NCI-H345 treated with DMSO at 0.1 percent for 48 hours (cell line): ENCODE measurements around the gene UPK1B.
"Not testable (repeated sequence)": the region's sequence is repeated elsewhere in the genome, so short reads cannot be mapped to it uniquely, and the experiment has no call there.

Experiments used
- DNase-seq: peaks from one replicate; lab custom pipeline; 2025; ENCODE audit not compliant: unreplicated experiment; lab: John Stamatoyannopoulos, UW

Gene UPK1B

DNA sequence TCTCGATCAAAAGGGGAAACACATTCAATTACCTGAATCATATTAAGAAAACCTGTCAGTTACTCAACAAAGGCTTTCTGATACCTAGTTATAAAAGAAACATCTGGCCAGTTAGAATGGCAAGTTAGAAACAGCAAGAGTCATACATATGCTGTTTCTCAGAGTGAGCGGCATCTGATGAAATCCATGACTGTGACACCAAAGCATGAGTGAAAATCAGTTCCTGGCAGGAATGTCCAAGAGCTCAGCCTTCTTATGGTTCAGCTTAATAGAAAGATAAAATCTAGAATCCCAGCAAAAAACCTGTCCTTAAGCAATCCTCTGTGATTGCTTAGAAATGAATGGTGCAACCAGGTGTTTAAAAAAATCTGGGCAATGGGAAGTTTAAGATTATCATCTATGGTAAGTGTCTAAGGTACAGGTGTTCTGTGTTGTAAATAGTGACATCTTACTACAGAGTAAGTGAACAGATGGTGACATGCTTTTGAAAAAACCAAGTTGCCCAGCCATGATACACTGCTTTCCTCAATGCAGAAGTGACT is 48.5 kb downstream of the UPK1B start:
- DNase-seq: no peak

DNA sequence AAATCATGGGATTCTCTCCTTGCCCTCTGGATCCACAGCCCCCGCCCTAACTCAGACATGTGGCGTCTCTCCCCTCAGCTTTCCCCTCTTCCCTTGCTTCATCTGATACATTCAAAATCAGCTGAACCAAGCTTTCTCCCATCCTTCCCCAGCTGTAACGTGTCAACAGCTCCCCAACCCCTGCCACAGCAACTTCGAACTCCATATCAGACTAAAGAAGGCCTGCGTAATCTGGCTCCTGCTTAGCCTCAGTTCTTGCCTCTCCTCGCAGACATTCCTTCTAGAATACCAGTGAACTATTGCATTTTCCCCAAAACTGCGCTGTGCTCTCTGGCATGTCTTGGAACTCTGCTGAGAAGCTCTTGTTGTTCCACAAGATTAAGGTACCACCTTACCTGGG is 49.0 kb downstream of the UPK1B start:
- DNase-seq: no peak

DNA sequence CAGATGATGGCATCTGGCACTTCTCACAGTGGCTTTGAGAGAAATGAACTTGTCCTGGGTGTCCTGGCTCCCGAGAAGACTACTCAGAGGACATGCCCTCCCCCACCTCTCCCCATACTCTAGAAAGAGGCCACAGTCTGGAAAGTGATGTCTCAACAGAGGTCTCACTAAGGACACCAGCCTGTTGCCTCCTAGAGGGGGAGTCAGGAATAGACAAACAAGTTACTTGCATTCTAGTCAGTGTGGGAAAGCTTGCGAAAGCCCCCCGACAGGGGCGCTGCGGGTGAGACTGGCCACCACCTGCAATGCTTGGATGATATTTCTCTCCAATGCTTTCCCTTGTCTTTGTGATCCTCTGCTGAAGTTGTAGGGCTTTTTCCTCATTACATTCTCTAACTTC is 50.1 kb downstream of the UPK1B start:
- DNase-seq: no peak

DNA sequence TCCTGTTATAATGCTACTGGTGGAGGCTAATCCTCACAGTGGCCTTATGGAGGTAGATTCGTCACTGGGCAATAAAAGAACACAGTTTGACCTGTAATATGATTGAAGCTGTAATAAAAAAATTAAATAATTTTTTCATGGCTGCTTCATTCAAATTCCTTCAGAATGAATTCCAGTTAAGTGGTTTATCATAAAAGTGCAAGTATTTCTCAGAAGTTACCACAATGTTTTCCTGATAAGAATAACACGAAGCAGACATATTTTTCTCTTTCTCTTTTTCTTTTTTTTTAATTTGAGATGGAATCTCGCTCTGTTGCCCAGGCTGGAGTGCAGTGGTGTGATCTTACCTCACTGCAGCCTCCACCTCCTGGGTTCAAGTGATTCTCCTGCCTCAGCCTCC is 51.7 kb downstream of the UPK1B start:
- no peak for DNase-seq

DNA sequence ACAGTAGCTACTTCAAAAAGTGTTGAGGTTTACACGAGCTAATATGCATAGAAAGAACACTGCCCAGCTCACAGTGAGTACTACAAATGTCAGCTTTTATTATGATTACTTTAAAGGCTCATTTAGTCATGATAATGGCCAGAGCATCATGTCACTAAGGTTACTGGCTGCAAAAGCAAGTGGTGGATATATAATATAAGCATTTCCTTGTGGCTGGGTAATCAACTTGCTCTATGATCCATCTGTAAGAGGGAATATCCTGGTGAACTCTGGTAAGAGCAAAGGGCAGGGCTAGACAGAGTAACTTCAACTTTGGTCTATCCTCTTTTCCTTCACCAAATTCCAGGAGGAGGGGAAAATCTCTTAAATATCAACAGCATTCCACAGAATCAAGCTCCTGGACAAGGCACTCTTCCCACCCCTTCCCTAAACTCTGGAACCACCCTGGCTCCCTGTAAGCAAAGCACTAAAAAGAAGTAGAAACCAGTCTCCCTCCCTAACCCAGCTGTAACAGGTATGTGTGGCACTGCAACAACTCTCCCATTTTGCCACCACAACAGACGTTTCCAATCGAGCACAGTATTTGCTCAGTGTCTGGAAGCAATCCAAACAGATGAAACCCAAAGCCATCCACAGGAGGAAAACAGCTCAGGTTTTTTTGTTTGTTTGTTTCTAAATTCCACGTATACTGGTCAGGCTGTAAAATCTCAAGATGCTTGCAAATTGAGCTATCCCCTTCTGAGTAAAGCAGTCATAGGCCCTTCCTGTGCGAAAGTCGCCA is 53.9 kb downstream of the UPK1B start:
- DNase-seq: no peak

DNA sequence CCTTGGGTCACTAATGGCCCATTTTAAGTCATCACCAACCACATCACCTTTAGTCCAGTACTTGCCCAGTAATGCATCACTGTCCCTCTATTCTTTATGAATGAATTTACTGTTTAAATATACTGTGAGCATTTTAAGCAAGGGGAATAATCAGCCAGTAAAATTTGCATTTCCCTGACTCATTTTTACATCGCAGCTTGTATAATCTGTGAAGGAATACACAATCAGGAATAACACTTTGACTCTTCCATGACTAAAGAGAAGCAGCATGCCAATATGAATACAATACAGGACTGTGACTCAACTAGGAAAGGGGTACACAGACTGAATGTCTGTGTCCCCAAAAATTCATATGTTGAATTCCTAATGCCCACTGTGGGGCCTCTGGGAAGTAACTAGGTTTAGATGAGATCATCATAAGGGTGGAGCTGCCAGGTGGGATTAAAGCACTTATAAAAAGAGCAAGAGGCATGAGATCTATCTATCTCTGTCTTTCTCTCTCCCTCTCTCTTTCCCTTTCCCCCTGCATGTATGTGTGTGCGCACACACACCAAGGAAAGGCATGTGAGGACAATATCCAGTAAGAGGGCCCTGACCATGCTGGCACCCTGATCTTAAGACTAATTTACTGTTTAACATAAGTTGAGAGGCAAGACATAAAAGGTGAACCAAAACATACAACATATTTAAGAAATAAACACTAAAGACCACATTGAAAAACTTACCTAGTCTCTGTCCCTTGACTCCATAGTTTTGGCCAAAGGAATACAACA is 55.2 kb downstream of the UPK1B start:
- DNase-seq: no peak

DNA sequence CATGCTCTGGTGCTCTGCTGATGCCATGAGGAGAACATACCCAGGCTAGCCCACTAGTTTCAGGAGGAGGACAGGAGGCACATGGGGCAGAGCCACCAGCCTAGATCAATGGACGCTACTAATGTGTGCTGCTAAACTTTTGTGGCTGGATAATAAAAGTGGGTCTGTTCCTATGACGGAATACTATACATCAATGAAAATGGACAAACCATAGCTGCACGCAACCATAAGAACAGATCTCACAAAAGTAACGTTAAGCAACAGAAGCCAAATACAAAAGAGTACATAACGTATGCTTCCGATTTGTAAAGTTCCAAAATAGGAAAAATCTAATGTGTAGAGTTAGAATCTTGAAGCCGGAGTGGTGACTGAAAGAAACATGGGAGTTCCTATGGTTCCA is 55.8 kb downstream of the UPK1B start:
- no peak for DNase-seq

DNA sequence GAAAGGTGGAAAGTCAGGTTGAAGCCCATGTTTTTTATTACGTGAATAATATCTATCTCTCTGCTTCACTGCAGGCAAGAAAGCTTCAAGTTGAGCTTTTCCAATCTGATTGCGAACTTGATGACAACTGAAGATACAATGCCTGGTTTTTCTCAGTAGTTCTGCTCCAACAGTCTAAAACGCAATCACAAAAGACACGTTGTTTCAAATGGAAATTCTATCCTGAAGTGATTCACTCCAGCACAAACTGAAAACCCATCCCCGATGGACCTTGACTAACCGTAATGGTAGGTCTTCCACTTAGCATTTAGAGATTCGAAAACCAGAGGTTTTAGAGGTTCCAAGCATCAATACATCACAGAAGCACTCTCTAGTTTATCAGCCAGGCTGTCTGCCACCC is 56.7 kb downstream of the UPK1B start:
- no peak for DNase-seq

DNA sequence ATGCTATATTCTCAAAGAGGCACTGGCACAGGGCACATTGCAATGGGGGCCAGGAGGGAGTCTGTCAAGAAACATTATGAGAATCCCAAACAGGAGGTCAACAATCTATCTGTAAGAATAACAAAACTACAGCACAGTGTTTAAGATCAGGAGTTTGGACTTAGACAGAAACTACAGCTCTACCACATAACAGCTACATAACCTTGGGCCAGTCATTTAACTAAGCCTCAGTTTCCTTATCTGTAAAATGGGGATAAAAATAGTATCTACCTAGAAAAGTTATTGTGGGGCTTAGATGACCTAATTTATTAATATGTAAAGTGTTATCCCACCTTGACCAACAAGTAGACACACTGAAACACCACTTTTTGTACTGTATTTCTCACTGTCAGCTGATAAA is 57.3 kb downstream of the UPK1B start:
- no peak for DNase-seq

DNA sequence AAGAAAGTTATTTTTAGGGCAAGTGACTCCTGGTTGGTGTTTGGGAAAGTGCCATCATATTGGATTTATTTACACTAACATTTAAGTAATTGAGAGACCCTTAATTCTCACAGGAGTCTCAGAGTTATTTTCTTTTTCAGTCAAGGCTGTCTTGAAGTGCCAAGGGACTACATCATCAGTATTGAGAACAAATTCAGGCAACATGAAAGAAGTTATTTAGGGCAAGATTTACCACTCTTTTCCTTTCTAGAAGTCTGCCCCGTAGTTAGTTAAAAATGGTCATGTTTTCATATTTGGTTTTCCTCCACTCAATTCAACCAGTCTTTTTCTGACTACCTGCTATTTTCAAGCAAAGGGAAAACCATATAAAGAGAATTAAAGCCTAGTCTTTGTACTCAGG is 61.2 kb downstream of the UPK1B start:
- no peak for DNase-seq

DNA sequence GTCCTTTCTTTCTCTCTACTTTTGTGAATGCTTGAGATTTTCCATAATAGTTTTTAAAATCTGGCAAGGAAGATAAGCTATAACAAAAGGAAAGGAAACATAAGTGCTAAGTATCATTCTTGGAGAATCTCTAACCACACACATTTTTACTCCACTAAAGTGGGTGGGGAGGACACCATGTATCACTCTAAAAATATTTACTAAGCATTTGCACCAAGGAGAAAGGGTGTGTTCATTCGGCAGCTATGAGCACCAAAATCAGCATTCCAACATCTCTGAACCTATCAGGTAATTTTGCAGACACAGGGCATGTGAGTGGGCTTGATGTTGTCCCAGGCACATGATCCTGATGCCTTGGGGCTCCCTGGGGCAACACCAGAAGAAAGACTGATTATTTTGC is 61.8 kb downstream of the UPK1B start:
- DNase-seq: no peak

DNA sequence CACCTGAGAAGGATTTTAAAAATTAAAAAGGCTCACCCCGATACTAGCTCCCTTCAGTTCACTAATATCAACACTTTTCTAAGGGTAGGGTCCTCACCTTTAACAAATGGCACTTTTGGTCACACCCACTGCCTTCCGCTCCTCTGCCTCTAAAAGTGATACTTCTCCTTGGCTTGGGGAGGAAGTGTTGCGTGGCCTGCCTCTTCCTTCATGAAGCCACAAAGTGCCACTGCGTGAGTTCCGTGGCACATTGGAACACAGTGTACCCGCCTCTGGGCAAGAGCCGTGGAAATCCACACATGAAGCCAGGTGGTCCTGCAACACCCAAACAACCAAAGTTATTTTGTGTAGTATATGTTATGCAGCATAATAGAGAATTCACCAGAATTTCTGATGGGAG is 63.4 kb downstream of the UPK1B start:
- no peak for DNase-seq

DNA sequence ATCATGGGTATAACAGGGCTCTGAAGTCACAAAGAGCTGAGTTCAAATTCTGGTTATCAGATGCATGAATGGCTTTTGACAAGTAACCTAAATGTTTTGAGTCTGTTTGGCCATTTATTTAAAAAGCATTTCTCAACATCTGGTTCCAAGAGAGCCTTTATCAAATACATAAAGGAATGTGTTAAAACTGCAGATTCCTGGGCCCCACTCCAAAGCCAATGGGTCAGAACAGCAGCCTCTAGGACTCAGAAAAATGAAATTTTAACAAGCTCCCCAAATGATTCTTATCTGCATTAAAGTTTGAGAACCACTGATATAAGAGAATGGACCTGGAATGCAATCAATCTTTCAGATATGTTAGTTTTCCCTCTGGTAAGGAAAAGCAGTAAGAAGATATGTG is 63.9 kb downstream of the UPK1B start:
- no peak for DNase-seq

DNA sequence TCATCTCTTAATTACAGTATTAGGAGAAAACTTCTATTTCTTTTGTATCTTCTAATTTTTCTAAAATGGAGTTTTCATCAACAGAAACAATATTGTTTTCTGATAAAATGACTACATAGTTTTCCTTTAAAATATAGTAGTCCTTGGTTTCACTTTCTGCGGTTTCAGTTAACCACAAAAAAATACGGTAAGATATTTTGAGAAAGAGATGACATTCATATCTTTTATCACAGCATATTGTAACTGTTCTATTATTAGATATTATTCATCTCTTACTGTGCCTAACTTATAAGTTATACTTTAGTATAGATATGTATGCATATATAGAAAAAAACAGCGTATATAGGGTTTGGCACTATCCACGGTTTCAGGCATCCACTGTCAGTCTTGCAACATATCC is 65.0 kb downstream of the UPK1B start:
- DNase-seq: no peak

DNA sequence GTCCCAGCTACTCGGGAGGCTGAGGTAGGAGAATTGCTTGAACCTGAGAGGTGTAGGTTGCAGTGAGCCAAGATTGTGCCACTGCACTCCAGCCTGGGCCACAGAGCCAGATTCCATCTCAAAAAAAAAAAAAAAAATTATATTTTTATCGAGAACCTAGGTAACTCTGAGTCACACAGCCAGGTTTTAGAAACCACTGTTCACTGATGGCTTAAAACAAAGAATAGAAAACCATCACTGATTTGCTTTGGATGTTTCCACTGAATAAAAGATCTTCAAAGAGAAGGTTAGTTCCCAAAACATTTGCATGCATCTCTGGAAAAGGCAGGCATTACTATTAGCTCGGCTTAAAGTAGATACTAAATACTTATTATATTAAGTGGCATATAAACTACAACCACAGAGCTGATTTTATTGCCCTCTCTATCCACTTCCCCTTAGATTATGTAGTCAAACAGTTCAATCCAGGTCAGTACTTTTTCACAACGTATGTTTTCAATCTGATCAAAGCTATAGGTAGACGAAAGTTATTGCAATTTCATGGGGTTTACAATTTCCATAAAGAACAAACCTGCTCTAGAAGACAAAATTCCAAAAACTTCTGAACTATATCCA is 65.9 kb downstream of the UPK1B start:
- DNase-seq: no peak

DNA sequence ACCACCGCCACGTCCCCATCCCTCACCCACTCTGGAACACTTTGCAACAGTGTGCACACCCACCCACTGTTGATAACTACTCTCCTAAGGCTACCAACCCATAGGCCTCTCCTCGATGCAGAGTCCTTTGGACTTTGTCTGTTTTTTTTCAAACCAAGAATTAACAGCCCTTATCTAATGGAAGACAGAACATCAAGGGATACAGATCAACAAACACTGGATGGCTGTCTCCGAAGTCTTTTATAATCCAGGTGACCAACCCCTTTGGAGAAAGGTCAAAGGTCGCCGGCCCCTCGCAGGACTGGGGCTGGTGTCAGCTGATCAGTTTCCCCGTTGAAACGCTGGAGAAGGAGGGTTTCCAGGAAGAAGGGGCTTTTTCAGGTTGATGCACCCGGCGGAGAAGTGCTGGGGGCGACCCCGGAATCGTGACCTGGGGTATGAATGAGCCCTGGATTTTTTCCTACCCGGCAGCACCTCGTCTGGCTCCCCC is 66.7 kb downstream of the UPK1B start:
- peak; percentile 5 for DNase-seq

DNA sequence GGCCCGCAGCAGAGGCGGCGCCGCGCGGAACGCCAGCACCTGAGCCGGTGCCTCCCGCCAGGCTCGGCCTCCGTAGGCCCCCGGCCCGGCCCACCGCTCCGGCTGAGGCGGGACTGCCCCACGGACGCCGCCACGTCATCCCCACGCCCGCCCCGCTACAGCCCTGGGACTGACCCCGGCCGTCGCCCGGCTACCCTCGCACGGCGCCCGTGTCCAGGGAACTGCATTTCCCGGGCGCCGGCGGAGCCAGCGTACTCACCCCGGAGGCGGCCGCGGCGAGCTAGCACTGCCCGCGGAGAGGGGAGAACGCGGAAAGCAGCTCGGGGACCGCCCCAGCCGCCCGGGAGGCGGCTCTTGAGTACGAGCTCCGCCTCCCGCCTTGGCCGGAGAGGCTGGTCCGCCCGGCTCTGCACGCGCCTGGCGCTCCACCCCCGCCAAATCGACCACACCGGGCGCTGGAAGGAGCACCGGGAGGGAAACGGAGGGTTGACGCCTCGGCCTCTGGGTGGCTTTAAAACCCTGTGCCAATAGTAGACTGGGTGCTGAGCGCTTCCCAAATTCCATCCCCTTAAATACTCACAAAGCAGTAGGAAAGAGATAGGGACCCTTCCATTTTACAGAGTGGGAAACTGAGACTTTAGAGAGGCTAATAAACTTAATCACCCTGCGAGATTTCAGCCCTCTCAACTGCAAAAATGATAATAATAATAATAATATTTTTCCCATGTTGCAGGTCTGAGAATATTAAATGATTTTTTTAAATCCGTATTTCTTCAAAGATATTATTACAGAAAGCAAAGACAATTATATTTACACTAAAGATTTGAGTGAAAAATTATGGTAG is 67.4 kb downstream of the UPK1B start, which contains the start of gene B4GALT4:
Gene B4GALT4, minus strand, starts transcription at position 288 of the 844 bp plus-strand sequence. CDS start 10,779 bp downstream, outside the sequence.
- peak; percentile 32 for DNase-seq

DNA sequence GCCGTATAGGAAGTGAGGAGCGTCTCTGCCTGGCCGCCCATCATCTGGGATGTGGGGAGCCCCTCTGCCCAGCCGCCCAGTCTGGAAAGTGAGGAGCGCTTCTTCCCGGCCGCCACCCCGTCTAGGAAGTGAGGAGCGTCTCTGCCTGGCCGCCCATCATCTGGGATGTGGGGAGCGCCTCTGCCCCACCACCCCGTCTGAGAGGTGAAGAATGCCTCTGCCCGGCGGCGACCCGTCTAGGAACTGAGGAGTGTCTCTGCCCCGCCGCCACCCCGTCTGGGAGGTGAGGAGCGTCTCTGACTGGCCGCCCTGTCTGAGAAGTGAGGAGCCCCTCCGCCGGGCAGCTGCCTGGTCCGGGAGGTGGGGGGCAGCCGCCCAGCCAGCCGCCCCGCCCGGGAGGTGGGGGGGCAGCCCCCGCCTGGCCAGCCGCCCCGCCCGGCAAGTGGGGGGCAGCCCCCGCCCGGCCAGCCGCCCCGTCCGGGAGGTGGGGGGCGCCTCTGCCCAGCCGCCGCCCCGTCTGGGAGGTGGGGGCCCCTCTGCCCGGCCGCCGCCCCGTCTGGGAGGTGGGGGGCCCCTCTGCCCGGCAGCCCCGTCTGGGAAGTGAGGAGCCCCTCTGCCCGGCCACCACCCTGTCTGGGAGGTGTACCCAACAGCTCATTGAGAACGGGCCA is 69.1 kb downstream of the UPK1B start:
- DNase-seq: not testable (repeated sequence)

DNA sequence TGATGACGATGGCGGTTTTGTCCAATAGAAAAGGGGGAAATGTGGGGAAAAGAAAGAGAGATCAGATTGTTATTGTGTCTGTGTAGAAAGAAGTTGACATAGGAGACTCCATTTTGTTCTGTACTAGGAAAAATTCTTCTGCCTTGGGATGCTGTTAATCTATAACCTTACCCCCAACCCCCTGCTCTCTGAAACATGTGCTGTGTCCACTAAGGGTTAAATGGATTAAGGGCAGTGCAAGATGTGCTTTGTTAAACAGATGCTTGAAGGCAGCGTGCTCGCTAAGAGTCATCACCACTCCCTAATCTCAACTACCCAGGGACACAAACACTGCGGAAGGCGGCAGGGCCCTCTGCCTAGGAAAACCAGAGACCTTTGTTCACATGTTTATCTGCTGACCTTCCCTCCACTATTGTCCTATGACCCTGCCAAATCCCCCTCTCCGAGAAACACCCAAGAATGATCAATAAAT is 69.7 kb downstream of the UPK1B start:
- DNase-seq: not testable (repeated sequence)

DNA sequence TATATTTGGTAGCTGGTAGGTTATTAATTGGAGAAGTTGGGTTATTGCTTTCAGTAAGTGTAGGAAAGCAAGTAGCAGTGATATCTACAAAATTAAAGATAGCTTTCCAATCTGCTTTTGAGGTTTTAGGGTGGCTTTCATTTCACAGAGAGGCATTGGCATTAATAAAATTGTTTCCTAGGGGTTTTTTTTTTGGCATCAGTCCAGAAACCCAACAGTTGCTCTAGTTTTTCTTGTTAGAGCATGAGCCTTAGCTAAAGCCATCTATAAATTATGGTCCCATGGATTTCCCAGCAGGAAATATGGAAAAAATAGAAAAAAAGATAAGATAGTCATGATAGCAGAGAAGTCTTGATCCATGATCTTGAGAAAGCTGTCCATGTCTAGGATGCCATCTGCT is 70.3 kb downstream of the UPK1B start:
- no peak for DNase-seq
